ENCODE results near the gene RHBDF1. TPM values are rescaled to one million over a fixed set of nuclear protein-coding genes. Genes with fewer than 3 reads are reported as not detected.

RHBDF1 gene
- total RNA-seq, 1 donor from 2014 or later: 36.0 TPM

DNA sequence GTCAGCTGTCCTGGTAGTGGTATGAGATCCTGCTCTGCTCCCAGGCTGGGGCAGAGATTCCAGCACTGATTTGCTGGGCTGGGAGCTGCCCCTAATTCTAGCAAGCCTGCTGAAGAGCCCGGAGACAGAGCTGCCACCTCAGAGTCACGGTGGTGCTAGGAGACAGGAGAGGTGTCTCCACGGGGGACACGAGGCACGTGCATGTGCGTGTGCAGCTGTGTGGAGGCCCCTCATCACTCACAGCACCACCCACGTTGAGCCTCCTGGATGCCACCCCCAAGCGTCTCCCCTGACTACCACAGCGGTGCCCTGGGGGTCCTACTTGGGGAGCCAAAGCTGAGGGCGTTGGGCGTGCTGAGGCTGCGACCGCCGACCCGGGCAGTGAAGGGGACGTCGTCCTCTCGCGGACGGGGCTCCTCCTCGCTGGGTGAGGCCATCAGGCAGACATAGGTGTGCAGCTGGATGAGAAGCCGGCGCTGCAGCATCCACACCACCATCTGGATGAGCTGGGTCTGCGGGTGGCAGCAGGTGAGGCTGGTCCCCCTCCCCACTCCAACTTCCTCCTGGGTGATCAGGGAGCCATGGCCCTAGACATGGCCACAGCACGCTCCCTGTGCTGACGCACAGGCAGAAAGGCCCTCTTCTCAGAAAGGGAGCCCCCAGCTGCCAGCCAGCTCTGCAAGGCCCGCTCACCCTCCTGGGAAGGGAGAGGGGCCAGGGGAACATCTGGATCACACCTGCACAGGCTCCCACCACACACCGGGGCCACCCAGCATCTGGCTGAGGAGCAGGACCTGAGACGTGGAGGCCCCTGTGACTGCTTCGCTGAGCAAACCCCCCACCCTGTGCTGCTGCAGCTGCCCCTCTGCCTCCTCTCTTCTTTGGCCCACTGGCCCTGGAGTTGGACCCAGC is 17.2 kb upstream of the RHBDF1 start:
- no peaks in the 10 kb centered on the region for H3K27me3 ChIP-seq (ENCODE audit: control insufficient read depth, insufficient read depth, low read length)
- no peak for DNase-seq (ENCODE audit: low read depth)
- H3K4me3 ChIP-seq (ENCODE audit: low read depth, low read length): no peak overlapping the region
- TF ChIP-seq, protein P1, sequence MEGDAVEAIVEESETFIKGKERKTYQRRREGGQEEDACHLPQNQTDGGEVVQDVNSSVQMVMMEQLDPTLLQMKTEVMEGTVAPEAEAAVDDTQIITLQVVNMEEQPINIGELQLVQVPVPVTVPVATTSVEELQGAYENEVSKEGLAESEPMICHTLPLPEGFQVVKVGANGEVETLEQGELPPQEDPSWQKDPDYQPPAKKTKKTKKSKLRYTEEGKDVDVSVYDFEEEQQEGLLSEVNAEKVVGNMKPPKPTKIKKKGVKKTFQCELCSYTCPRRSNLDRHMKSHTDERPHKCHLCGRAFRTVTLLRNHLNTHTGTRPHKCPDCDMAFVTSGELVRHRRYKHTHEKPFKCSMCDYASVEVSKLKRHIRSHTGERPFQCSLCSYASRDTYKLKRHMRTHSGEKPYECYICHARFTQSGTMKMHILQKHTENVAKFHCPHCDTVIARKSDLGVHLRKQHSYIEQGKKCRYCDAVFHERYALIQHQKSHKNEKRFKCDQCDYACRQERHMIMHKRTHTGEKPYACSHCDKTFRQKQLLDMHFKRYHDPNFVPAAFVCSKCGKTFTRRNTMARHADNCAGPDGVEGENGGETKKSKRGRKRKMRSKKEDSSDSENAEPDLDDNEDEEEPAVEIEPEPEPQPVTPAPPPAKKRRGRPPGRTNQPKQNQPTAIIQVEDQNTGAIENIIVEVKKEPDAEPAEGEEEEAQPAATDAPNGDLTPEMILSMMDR (IDR thresholded peaks at IDR 0.05; ENCODE audit: insufficient read depth, low read length, poor library complexity, severe bottlenecking): no peak
- peaks cover 2% of the 10 kb centered on the region for H3K36me3 ChIP-seq (ENCODE audit: control insufficient read depth, insufficient read depth, low read length)

DNA sequence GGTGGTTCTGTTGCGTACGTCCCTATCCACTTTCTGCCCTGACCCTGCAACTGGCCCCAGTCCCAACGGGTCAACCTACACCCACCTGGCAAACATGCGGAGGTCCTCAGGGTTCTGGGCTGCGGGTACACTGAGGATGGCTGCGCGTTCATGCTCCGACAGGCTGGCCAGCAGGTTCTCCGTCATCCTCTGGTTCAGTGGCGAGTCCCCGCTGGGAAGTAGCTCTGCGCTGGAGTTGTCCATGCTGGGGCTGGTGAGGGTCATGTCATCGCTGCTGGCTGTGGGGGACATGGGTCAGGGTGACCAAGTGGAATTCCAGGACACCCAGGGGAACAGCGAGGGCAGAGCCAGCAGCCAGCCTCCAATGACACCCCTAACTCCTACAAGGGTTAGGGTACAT is 16.2 kb upstream of the RHBDF1 start:
- Histone ChIP-seq H3K27me3 (ENCODE audit: control insufficient read depth, insufficient read depth, low read length) (no peaks in the 10 kb centered on the region), H3K4me3 (ENCODE audit: low read depth, low read length) (no peak overlapping the region), H3K36me3 (ENCODE audit: control insufficient read depth, insufficient read depth, low read length) (peaks cover 2% of the 10 kb centered on the region)
- TF ChIP-seq, protein P1 (IDR thresholded peaks at IDR 0.05; ENCODE audit: insufficient read depth, low read length, poor library complexity, severe bottlenecking): no peak
- DNase-seq (ENCODE audit: low read depth): no peak

DNA sequence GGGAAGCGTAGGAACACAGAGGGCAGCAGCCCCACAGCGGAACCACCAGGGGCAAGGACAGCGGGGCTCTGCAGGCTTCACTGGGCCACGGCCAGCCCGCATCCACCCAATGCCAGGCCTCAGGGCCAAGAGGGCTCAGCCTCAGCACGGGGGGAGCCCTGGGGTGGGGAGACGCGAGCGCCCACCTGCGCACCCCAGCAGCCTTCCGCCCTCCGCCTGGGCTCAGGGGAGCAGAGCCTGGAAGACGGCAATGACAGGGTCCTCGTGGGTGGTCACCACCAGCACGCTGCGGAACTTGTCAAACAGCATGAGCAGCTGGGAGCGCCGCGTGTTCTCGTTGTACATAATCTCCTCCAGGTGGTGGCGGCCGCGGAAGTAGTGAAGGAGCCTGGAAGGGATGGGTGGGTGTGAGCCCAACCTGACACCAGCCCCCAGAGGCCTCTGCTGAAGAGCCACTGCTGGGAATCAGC is 14.1 kb upstream of the RHBDF1 start:
- Histone ChIP-seq H3K36me3 (ENCODE audit: control insufficient read depth, insufficient read depth, low read length) (peaks cover 2% of the 10 kb centered on the region), H3K27me3 (ENCODE audit: control insufficient read depth, insufficient read depth, low read length) (no peaks in the 10 kb centered on the region), H3K4me3 (ENCODE audit: low read depth, low read length) (no peak overlapping the region)
- DNase-seq (ENCODE audit: low read depth): no peak
- TF ChIP-seq, protein P1 (IDR thresholded peaks at IDR 0.05; ENCODE audit: insufficient read depth, low read length, poor library complexity, severe bottlenecking): no peak

DNA sequence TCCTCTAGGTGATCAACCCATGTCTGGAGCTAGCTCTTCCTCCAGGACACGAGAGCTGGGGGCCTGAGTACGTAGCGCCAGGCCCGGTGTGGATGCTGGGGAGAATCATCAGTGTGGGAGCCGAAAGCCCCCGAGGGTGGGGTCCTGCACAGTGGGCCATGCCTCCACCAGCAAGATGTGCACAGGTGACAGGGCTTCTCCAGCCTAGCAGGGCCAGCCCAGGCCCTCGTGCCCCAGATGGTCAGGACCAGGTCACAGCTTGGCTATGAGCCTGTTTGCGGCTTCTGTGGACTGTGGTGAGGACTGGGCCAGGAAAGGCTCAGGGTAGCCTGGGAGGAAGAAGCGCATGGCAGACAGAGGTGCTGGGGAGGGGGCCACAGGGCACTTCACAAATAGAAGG is 13.4 kb upstream of the RHBDF1 start:
- H3K4me3 ChIP-seq (ENCODE audit: low read depth, low read length): no peak overlapping the region
- no peaks in the 10 kb centered on the region for H3K27me3 ChIP-seq (ENCODE audit: control insufficient read depth, insufficient read depth, low read length)
- H3K36me3 ChIP-seq (ENCODE audit: control insufficient read depth, insufficient read depth, low read length): peaks cover 2% of the 10 kb centered on the region
- TF ChIP-seq, protein P1 (IDR thresholded peaks at IDR 0.05; ENCODE audit: insufficient read depth, low read length, poor library complexity, severe bottlenecking): no peak
- DNase-seq (ENCODE audit: low read depth): no peak

DNA sequence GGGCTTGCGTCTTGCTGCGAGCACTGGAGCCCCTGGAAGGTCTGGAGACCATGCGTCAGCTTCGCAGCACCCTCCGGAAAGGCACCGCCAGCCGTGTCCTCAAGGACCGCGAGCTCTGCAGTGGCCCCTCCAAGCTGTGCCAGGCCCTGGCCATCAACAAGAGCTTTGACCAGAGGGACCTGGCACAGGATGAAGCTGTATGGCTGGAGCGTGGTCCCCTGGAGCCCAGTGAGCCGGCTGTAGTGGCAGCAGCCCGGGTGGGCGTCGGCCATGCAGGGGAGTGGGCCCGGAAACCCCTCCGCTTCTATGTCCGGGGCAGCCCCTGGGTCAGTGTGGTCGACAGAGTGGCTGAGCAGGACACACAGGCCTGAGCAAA is 13.0 kb upstream of the RHBDF1 start:
- no peak for DNase-seq (ENCODE audit: low read depth)
- no peaks in the 10 kb centered on the region for H3K27me3 ChIP-seq (ENCODE audit: control insufficient read depth, insufficient read depth, low read length)
- TF ChIP-seq, protein P1 (IDR thresholded peaks at IDR 0.05; ENCODE audit: insufficient read depth, low read length, poor library complexity, severe bottlenecking): no peak
- H3K4me3 ChIP-seq (ENCODE audit: low read depth, low read length): no peak overlapping the region
- peaks cover 2% of the 10 kb centered on the region for H3K36me3 ChIP-seq (ENCODE audit: control insufficient read depth, insufficient read depth, low read length)

Measured in kidney epithelial cell (primary cell).